Stimulated activated CD8-positive, alpha-beta memory T cell treated with anti-CD3 and anti-CD28 coated beads, Interleukin-7, amount 100 ng/mL, for 1 hour (primary cell): ENCODE data around the gene CDS2.
"Not testable (repeated sequence)": the region's sequence is repeated elsewhere in the genome, so short reads cannot be mapped to it uniquely, and the experiment has no call there.

Source experiments
- DNase-seq, 2 donors: peaks; one replicate each; pipeline ENCODE4 v3.0.0-alpha.2; 2020; ENCODE audit warnings: low read depth in 2 of 2

CDS2 gene

GRCh38 chr20:5126512-5127203 is at the start of gene CDS2:
Gene CDS2 (plus strand): TSS chr20:5127008. CDS start chr20:5127093, 85 bp downstream.
- peak; percentile 99 to 100 for DNase-seq

GRCh38 chr20:5077761-5078387 is 48.9 kb upstream of the CDS2 start:
- DNase-seq, result no peak

- DNase-seq, result peak; percentile 39 to 42
Measured at GRCh38 chr20:5078399-5078958, 48.3 kb upstream of the CDS2 start.

- DNase-seq, result no peak
Measured at GRCh38 chr20:5080384-5080877, 46.4 kb upstream of the CDS2 start.

- DNase-seq, result no peak
Measured at GRCh38 chr20:5085380-5085779, 41.4 kb upstream of the CDS2 start.

GRCh38 chr20:5088688-5089087 is 38.1 kb upstream of the CDS2 start:
- no peak for DNase-seq

GRCh38 chr20:5090191-5090590 is 36.6 kb upstream of the CDS2 start:
- DNase-seq, result no peak

GRCh38 chr20:5091902-5092301 is 34.9 kb upstream of the CDS2 start:
- DNase-seq, result no peak

- DNase-seq, result no peak
Measured at GRCh38 chr20:5092765-5093339, 34.0 kb upstream of the CDS2 start.

- no peak for DNase-seq
Measured at GRCh38 chr20:5095454-5095853, 31.4 kb upstream of the CDS2 start.

- no peak for DNase-seq
Measured at GRCh38 chr20:5095931-5096330, 30.9 kb upstream of the CDS2 start.

GRCh38 chr20:5096463-5096862 is 30.3 kb upstream of the CDS2 start:
- DNase-seq, result no peak

GRCh38 chr20:5099009-5099408 is 27.8 kb upstream of the CDS2 start:
- DNase-seq, result not testable (repeated sequence)

- DNase-seq, result not testable (repeated sequence)
Measured at GRCh38 chr20:5099909-5100308, 26.9 kb upstream of the CDS2 start.

GRCh38 chr20:5100684-5101347 is 26.0 kb upstream of the CDS2 start:
- DNase-seq, result peak; percentile 57 to 63

- DNase-seq, result no peak
Measured at GRCh38 chr20:5104479-5104878, 22.3 kb upstream of the CDS2 start.

- no peak for DNase-seq
Measured at GRCh38 chr20:5109276-5109675, 17.5 kb upstream of the CDS2 start.

GRCh38 chr20:5113615-5113986 is 13.2 kb upstream of the CDS2 start:
- DNase-seq, result no peak

GRCh38 chr20:5114403-5114802 is 12.4 kb upstream of the CDS2 start:
- no peak for DNase-seq

- no peak for DNase-seq
Measured at GRCh38 chr20:5116875-5117274, 9.9 kb upstream of the CDS2 start.

- no peak for DNase-seq
Measured at GRCh38 chr20:5118220-5119142, 8.3 kb upstream of the CDS2 start.
